ENCODE measurements around the gene ANKRD30B. TPM values are rescaled to one million over a fixed set of nuclear protein-coding genes. Genes with fewer than 3 reads are reported as not detected.
"Not testable (repeated sequence)": the region's sequence is repeated elsewhere in the genome, so short reads cannot be mapped to it uniquely, and the experiment has no call there.

Gene ANKRD30B
- polyA plus RNA-seq, 3 donors: 0.08 to 0.14 TPM; not detected in 1

- DNase-seq (ENCODE audit: extremely low read depth in 1 of 11, low read depth in 9 of 11, low spot score in 4 of 11): not testable (repeated sequence)
Measured at GRCh38 chr18:14811081-14811480, 63.1 kb downstream of the ANKRD30B start.

DNA sequence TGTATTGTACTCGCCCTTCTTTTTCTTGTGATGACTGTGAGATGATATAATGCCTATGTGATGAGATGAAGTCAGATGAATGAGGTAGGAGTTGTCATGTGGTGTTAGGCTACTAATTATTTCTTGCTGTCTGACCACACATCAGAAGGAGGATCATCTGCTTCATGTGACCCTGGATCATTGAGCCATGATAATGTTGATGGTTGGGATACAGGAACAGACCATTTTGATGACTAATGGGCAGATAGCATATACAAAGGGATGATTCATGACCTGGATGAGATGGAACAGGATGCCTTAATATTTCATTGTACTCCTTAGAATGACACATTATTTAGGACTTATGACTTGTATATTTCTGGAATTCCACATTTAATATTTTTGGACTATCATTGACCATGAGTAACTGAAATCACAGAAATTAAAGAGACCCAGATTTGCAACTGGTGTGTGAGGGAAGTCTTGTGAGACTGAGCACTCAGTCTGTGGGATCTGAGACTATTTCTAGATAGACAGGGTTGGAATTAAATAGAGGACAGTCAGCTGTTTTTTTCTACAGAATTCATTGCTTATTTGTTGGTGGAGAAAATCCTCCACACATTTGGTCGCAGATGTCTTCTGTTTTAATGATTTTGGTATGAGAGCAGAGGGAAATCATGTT is 79.1 kb downstream of the ANKRD30B start:
- DNase-seq (ENCODE audit: extremely low read depth in 1 of 11, low read depth in 9 of 11, low spot score in 4 of 11): not testable (repeated sequence)

- not testable (repeated sequence) for DNase-seq (ENCODE audit: extremely low read depth in 1 of 11, low read depth in 9 of 11, low spot score in 4 of 11)
Measured at GRCh38 chr18:14841607-14842006, 93.6 kb downstream of the ANKRD30B start.

GRCh38 chr18:14851533-14851932 is 103.6 kb downstream of the ANKRD30B start:
- DNase-seq (ENCODE audit: extremely low read depth in 1 of 11, low read depth in 9 of 11, low spot score in 4 of 11): not testable (repeated sequence)

DNA sequence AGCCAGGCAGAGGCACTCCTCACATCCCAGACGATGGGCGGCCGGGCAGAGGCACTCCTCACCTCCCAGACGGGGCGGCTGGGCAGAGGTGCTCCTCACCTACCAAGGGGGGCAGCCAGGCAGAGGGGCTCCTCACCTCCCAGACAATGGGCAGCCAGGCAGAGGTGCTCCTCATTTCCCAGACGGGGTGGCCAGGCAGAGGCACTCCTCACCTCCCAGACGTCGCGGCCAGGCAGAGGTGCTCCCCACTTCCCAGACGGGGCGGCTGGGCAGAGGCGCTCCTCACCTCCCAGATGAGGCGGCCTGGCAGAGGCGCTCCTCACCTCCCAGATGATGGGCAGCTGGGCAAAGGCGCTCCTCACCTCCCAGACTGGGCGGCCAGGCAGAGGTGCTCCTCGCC is 107.7 kb downstream of the ANKRD30B start:
- DNase-seq (ENCODE audit: extremely low read depth in 1 of 11, low read depth in 9 of 11, low spot score in 4 of 11): not testable (repeated sequence)

GRCh38 chr18:14856256-14856655 is 108.3 kb downstream of the ANKRD30B start:
- DNase-seq (ENCODE audit: extremely low read depth in 1 of 11, low read depth in 9 of 11, low spot score in 4 of 11): not testable (repeated sequence)

DNA sequence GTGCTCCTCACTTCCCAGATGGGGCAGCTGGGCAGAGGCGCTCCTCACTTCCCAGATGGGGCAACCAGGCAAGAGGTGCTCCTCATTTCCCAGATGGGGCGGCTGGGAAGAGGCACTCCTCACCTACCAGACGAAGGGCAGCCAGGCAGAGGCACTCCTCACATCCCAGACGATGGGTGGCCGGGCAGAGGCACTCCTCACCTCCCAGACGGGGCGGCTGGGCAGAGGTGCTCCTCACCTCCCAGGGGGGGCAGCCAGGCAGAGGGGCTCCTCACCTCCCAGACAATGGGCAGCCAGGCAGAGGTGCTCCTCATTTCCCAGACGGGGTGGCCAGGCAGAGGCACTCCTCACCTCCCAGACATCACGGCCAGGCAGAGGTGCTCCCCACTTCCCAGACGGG is 110.5 kb downstream of the ANKRD30B start:
- not testable (repeated sequence) for DNase-seq (ENCODE audit: extremely low read depth in 1 of 11, low read depth in 9 of 11, low spot score in 4 of 11)

DNA sequence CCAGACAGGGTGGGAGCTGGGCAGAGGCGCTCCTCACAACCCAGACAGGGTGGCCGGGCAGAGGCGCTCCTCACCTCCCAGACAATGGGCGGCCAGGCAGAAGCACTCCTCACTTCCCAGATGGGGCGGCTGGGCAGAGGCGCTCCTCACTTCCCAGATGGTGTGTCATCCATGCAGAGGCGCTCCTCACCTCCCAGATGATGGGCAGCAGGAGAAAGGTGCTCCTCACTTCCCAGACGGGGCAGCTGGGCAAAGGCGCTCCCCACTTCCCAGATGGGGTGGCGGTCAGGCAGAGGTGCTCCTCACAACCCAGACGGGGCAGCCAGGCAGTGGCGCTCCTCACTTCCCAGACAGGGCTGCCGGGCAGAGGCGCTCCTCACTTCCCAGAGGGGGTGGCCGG is 112.0 kb downstream of the ANKRD30B start:
- not testable (repeated sequence) for DNase-seq (ENCODE audit: extremely low read depth in 1 of 11, low read depth in 9 of 11, low spot score in 4 of 11)

DNA sequence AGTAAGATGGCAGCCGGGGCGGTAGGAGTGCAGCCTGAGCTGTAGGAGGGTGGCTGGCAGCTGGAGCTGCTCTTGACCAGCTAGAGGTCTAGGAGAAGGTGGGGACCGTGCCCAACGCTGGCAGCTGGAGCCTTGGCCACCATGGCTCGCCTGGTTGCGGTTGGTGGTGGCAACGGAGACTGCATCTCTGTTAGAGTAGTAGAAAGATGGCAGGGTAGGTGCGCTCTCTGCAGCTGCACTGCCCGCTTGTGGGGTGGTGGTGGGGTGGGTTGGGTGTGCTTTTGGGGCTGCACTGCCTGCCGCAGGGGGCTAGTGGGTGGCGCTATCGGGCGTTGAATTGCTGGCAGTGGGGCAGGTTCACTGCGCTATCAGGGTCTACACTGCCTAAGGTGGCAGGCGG is 118.5 kb downstream of the ANKRD30B start:
- DNase-seq (ENCODE audit: extremely low read depth in 1 of 11, low read depth in 9 of 11, low spot score in 4 of 11): not testable (repeated sequence)

DNA sequence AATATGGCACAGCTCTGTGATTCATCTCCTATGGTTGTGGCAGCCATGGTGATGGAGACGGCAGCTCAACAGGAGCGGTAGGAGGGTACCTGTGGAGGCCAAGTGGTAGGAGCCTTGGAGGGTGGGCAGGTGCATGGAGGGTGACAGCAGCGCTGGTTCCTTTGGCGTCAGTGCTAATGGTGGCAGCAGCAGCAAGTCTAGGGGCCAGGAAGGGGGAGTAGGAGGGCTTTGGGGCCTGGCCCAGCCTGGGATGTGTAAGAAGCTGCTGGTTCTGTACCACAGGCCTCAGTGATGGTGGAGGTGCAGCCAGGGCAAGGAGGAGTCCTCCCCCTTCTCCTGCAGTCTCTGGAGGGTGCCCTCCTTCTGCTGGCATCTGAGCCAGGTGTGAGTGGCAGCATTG is 120.0 kb downstream of the ANKRD30B start:
- not testable (repeated sequence) for DNase-seq (ENCODE audit: extremely low read depth in 1 of 11, low read depth in 9 of 11, low spot score in 4 of 11)

- not testable (repeated sequence) for DNase-seq (ENCODE audit: extremely low read depth in 1 of 11, low read depth in 9 of 11, low spot score in 4 of 11)
Measured at GRCh38 chr18:14868825-14869224, 120.9 kb downstream of the ANKRD30B start.

- DNase-seq (ENCODE audit: extremely low read depth in 1 of 11, low read depth in 9 of 11, low spot score in 4 of 11): not testable (repeated sequence)
Measured at GRCh38 chr18:14878826-14879225, 130.9 kb downstream of the ANKRD30B start.

- no peak for DNase-seq (ENCODE audit: extremely low read depth in 1 of 11, low read depth in 9 of 11, low spot score in 4 of 11)
Measured at GRCh38 chr18:14900435-14900834, 152.5 kb downstream of the ANKRD30B start.

Other genes starting within 250 kb of the ANKRD30B start
- under 1 TPM; 0.06 to 0.09 (median 0.08) TPM for gene POTEC, start 204.6 kb upstream of the ANKRD30B start, polyA plus RNA-seq (ENCODE audit: insufficient read length in 3 of 3)

Data from renal cortex interstitium (tissue), 11 donors.